AG04449 (cell line): ENCODE results near the gene SLC37A4.

Experiments used
- CTCF ChIA-PET: fragments of 350-600 bp; formaldehyde crosslinking; extraction: SDS; loops from one replicate; lab custom pipeline; 2021; ENCODE audit warnings: antibody characterized with exemption; lab: Yijun Ruan, JAX
- POLR2A ChIA-PET: fragments of 400-600, 350-600 bp; formaldehyde crosslinking; extraction: SDS; loops from one replicate; lab custom pipeline; 2020; ENCODE audit warnings: antibody characterized with exemption, inconsistent platforms; lab: Yijun Ruan, JAX
- DNase-seq: peaks from one replicate; pipeline ENCODE4 v3.0.0-alpha.2; 2010; ENCODE audit warnings: low read depth, low spot score
- H3K4me3 ChIP-seq: 2 replicates; pipeline ENCODE4 v1.5.1; 2011; ENCODE audit warnings: low read depth, mild to moderate bottlenecking, control low read depth, low read length
- TF ChIP-seq, protein P1 (sequence below): IDR thresholded peaks from one replicate; pipeline ENCODE4 v1.5.1; 2011; ENCODE audit warnings: mild to moderate bottlenecking, moderate library complexity, low read length, control low read depth, inconsistent platforms; ENCODE audit not compliant: insufficient read depth; ENCODE audit errors: missing control alignments

The SLC37A4 gene

DNA sequence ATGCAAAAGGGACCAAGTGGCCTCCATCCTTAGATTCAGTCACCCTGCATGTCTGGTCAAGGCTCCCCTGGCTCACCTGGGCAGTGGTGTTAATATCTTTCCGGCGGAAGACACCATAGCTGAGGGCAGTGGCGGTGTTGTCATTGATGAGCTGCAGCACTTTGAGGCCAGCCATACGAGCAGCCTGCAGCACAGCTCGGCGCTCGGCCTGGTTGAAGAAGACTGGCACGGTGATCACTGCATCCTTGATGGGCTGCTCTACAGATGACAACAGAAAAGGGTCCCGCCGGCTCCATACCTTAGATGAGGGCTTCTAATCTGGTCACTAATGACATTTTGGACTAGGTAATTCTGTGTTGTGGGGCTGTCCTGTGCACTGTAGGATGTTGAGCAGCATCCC is 23.7 kb upstream of the SLC37A4 start:
- ChIA-PET CTCF (interaction anchor here (1.8 to 6.0 kb wide), 3 partner anchors 9 to 23 kb away, joined by 6 to 34 read pairs (median 10); partner anchors contain the start of gene SLC37A4), POLR2A (interaction anchor here (0.9 kb wide), 1 partner anchor 8 kb away, joined by 3 read pairs; no protein-coding TSS in a partner anchor)
- TF ChIP-seq, protein P1, sequence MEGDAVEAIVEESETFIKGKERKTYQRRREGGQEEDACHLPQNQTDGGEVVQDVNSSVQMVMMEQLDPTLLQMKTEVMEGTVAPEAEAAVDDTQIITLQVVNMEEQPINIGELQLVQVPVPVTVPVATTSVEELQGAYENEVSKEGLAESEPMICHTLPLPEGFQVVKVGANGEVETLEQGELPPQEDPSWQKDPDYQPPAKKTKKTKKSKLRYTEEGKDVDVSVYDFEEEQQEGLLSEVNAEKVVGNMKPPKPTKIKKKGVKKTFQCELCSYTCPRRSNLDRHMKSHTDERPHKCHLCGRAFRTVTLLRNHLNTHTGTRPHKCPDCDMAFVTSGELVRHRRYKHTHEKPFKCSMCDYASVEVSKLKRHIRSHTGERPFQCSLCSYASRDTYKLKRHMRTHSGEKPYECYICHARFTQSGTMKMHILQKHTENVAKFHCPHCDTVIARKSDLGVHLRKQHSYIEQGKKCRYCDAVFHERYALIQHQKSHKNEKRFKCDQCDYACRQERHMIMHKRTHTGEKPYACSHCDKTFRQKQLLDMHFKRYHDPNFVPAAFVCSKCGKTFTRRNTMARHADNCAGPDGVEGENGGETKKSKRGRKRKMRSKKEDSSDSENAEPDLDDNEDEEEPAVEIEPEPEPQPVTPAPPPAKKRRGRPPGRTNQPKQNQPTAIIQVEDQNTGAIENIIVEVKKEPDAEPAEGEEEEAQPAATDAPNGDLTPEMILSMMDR, result no peak
- H3K4me3 ChIP-seq, result no peak overlapping the region; the same call in 1 of the 2 replicates
- no peak for DNase-seq

DNA sequence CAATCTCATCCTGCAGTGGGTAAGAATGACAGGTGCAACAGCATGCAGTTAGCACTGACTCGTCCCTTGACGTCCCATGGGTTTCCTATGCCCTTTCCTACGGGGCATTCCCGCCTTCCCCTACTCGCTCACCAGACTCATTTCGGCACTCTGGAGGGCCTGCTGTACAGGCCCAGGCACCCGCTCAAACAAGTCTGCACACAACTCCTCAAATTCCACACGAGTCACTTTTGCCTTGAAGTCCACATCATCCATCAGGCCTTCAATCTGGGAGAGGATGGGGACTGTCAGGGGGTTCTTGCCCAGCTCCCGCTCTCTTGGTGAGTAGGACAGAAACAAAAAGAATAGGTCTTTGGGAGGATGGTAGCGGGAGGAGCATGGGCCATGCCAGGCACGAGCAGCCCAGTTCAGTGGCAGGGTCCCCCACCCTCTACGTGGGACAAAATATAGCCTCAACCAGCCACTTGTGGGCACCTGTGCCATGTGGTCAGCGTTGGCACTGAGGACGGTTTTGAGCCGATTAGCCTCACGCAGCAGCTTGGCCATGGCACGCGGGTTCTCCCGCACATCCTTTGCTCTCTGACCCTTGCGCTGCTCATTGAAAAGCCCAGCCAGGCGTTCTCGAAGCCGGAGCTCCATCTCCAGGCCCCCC is 21.6 kb upstream of the SLC37A4 start:
- CTCF ChIA-PET, result interaction anchor here (6.0 kb wide), 1 partner anchor 20 kb away, joined by 34 read pairs; the partner anchor contains the start of gene SLC37A4
- TF ChIP-seq, protein P1, result no peak
- DNase-seq, result no peak
- POLR2A ChIA-PET, result no interaction called here
- H3K4me3 ChIP-seq, result no peak overlapping the region

DNA sequence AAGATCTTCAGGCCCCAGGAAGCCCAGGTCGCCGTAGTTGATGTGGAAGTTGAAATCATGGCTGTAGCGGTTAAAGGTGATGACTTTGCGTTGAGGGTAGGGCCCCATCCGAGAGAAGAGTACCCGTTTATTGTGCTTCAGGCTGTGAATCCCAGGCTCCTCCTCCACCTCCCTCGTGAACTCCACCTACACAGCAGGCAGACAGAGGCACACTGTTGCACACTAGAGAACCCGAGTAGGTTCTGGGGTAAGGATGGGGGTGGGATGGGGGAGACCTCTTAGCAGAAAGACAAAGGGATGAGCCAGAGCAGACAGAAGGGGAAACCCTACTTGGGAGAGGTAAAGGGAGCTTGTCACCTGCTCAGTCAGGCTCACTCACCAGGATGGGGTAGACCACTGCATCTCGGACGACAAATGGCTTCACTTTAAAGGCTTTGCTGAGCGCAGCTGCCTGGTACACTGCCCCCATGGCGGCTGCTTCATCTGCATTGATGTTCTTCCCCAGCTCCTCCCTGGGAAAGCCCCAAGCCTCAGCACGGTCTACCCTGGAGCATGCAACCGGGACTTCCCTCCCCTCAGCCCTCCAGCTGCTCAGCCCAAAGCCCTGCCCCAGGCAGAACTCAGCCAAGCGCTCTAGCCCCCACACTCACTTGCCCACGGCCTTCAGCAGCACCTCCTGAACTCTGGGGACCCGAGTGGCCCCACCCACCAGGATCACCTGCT is 20.9 kb upstream of the SLC37A4 start:
- H3K4me3 ChIP-seq, result no peak overlapping the region
- POLR2A ChIA-PET, result interaction anchor here (1.1 kb wide), 1 partner anchor 14 kb away, joined by 4 read pairs; no protein-coding TSS in a partner anchor
- CTCF ChIA-PET, result interaction anchor here (6.0 kb wide), 1 partner anchor 20 kb away, joined by 34 read pairs; the partner anchor contains the start of gene SLC37A4
- no peak for DNase-seq
- TF ChIP-seq, protein P1, result no peak

DNA sequence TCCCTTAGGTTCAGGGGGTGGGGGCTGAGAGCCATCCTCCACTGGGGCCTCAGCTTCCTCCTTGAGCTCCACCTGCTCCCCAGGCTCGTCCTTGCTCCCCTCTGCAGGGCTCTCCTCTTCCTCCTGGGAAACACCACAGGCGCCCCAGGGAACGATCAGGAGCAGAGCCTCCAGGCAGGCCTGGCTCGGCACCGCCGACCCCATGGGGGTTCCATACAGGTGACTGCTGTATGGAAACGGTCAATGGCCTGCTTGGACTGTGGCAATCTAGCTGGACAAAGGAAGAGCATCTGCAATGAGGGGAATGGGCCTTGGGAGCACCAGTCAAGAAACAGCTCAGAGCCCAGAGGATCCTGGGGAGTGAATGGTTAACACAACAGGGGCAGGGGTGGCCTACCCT is 18.4 kb upstream of the SLC37A4 start:
- TF ChIP-seq, protein P1, result no peak
- ChIA-PET CTCF (interaction anchor here (0.7 to 2.3 kb wide), 4 partner anchors 7 to 147 kb away, joined by 3 to 13 read pairs (median 4); partner anchors contain the start of gene HYOU1), POLR2A (no interaction called here)
- H3K4me3 ChIP-seq, result no peak overlapping the region
- no peak for DNase-seq

DNA sequence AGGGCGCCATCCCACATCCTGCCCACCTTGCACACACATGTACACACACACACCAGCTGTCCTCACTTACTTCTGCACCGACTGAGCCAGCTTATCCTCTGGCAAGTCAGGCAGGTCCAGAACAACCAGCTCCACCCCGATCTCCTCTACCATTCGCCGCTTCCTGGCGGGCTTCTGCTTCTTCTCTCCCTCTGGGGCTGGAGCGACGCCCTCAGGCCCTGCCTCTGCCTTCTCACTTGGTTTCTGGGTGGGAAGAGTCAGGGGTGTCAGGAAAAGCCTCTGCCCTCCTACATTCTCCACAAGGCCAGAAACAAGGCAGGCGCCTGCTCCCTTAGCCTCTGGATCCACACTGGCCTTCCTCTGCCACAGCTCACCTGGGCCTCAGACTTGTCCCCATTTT is 18.0 kb upstream of the SLC37A4 start:
- ChIA-PET CTCF (interaction anchor here (1.3 to 2.3 kb wide), 3 partner anchors 8 to 148 kb away, joined by 3 to 13 read pairs (median 6); partner anchors contain the start of gene HYOU1), POLR2A (interaction anchor here (1.1 kb wide), 1 partner anchor 47 kb away, joined by 3 read pairs; no protein-coding TSS in a partner anchor)
- H3K4me3 ChIP-seq, result no peak overlapping the region
- TF ChIP-seq, protein P1, result no peak
- no peak for DNase-seq
